ENCODE data around the gene C15orf61.

The C15orf61 gene

DNA sequence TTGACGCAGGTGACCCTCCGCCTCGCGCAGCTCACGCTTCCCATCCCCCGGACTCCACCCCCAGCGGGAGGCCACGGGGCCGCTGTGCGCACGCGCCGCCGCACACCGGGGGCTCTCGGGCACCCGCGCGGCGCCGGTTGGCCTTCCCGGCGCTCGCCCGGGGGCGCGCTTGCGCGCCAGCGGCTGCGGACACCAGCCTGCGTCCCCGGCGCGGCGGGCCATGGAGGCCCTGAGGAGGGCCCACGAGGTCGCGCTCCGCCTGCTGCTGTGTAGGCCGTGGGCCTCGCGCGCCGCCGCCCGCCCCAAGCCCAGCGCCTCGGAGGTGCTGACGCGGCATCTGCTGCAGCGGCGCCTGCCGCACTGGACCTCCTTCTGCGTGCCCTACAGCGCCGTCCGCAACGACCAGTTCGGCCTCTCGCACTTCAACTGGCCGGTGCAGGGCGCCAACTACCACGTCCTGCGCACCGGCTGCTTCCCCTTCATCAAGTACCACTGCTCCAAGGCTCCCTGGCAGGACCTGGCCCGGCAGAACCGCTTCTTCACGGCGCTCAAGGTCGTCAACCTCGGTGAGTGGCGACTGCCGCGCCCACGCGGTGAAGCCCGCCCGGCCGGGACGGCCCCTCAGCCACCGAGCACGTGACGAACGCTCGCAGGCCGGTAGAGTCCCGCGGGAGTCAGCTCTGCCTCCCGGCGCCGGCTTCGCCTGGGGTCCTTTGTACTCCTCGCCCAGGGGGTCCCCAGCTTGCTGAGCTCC, at the start of gene C15orf61:
TSS of gene C15orf61 (plus strand) at position 103 of the 754 bp plus-strand sequence. CDS start at position 221, 118 bp downstream.
- peak; percentile 90 for DNase-seq

DNA sequence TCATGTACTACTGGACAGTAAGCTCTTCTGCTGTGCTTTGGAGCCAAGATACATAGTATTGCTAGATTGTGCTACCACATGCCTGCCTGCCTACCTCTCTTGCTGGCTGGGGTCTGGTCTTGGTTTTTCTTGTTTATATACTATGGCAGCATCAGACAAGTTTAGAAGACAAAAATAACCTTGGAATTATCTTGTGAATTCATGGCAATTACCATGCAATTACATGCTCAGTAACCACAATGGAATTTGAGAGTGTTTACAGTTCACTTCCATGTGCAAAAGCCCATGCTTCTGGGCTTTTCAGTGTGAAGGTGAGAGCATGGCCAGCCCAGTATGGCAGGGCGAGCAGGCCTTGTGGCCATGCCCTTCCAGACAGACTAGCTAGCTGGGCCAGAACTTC, 48.0 kb upstream of the C15orf61 start:
- no peak for DNase-seq

DNA sequence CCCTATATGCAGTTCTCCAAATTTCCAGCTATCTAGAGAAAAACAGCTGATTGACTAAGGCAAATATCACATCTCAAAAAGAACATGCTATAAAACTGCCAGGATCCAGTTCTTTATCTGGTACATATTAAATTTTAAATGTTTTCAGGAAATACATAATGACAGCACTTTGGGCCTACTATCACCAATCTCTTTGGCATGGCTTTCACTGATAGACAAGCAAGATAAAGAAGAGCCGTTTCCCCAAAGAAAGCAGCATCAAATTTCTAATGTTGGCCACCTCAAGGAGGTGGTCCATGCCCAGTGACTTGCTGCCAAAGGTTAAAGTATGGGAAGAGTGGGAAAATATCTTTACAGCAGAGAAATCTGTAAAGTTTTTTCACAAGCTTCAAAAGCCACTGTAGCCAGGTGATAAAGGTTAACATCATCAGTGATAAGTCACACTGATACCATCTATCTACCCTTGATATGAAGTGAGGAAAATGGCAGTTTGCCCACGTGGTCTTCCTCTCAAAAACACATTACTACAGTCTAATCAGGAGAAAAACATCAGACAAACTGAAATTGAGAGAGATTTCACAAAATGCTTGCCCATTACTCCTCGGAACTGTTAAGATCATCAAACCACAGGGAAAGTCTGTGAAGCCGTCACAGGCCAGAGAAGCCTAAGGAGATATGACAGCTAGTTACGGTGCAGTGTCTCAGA, 46.4 kb upstream of the C15orf61 start:
- DNase-seq = no peak

DNA sequence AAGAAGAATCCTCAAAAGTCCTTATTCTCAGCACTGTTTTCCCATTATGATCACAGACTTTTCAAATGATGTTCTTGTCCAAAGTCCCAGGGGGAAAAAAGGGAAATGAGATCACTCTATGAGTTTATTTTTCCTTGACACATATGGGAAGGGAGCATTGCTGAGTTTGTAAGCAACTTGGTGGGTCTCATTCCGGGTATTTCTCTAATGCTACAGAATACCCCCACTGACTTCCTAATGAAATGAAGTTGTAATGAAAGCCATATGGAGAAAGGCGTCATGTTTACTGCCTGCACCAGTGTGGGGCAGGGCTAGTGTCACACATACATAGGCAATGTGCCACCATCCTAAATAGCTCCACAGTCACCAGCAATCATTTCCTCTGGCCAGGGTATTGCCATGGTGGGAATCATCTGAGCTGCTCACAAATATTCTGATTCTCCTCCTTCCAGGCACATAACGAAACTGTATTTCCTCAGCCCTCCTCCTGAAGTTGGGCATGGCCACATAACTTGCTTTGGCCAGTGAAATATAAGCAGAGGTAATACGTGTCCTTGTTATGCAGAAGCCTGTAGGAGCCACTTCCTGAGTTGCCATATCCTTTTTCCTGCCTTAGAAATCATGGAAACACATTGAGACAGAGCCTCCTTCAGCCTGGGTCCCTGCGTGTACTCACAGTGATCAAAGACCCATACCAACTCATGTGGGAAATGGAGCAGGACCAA, 41.0 kb upstream of the C15orf61 start:
- no peak for DNase-seq

DNA sequence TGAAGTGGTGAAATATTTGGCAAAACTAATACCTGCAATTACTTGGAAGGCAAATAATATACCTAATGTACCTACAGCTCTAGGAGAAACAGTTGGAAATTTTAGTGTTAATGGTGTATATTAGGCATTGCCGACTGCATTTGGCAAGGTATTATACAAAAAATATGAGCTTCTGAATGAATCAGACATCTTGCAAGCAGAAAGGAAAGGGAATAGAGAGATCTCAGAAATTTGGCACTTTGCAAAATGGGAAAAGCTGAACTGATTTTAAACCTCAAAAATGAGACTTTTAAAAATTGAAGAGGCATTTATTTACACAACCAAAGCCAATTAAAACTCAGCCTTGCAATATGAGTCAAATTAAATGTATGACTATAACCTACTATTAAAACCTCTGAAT, 40.2 kb upstream of the C15orf61 start:
- no peak for DNase-seq

DNA sequence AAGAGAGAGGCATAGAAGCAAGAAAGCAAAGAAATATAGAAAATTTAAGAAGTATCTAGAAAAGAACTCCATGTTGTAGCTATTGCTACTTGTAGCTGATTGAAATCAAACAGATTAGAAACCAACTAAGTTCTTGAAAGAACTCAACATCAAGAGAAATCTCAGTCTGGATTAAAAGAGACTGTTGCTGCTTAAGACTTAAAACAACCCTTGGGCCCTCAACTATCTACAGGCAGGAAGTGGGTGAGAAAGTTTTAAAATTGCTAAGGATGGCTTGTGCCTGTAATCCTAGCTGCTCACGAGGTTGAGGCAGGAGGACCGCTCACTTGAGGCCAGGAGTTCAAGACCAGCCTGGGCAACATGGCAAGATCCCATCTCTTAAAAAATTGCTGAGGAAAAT, 39.3 kb upstream of the C15orf61 start:
- no peak for DNase-seq

DNA sequence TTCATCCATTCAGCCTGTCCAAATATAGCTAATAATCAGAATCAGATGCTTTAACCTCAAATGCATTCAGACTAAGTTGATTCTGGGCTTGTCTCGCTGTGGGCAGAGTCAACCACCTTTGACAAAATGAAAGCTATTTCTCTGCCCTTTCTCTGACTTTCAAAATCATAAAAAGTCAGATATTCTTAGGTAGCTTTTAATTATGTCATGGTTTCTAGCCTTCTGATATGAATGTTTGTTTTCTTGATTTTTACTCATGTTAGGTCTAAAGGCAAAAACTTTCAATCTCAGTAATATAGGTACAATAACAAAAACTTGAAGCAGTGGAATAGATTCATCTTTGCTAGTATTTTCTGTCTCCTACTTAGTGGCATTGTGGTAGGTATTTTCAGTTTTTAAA, 25.3 kb upstream of the C15orf61 start:
- DNase-seq = no peak

DNA sequence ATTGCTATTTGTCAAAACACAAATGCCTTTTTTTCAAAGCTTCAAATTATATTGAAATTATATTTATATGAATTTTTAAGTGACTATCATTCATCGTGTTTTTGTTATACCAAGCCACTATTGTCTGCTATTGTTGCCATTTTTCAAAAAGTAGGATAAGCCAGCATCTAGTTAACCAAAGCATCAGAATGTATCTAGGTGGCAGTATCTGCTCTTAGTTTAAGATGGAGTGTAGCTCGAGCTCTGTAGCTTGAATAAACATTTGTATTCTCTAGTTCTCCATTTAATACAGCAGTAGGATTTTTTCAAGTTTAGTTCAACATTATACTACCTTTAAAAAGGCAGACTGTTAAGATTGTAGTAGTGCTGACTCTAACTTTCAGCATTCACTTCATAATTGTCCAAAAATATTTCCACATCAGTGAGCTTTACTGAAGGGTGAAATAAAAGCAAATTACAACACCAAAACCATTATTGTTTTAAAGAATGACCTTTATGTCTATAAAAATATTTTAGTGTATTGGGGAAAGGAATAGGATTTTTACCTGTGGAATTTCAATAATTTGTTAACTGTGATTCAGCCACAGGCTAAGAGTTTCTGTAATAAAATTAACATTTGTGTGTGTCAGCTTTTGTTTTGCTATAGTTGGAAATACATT, 19.6 kb upstream of the C15orf61 start:
- DNase-seq = no peak

DNA sequence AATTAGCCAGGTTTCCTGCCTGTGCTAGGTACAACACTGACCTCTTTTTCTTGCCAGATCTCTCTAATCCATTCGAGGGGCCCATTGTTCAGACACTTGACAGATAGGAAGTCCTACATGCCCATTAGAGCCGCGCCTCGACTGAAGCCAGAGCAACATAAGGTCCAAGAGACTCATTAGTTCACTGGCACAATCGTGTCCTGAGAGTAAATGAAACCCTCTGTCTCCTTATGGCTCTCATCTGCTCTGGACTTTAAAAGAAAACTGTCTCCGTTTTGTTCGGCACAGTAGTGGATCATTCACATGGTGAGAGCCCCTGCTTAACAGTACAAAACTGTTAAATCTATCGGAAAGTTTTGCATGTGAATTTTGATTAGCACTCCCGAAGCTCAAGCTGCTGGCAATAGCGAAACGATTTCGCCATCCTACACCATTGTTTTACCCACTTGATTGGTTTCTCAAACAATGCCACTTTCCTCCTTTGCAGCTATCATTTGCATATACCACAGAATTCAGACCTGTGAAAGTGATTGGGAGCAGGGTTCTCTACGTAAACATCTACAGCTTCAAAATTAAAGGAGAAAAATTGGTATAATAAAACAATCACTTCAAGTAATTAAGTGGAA, 19.0 kb upstream of the C15orf61 start:
- no peak for DNase-seq

DNA sequence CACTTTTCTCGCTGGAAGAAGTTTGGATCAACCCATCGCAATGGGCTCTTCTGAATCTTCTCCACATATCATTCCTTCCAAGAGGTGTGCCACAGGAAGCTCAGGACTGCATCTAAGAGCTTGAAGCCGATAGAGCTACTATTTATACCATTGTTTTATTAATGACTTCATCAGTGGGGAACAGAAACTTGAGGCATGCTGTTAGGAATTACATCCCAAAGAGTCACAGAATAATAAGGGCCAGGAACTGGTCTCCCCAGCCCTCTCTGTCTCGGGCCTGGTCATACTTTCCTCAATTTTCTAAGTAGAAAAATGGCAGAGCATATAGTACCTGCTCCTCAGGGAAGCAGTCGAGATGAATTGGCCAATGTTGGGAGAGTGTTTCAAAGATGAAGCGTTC, 16.9 kb upstream of the C15orf61 start:
- DNase-seq = no peak

DNA sequence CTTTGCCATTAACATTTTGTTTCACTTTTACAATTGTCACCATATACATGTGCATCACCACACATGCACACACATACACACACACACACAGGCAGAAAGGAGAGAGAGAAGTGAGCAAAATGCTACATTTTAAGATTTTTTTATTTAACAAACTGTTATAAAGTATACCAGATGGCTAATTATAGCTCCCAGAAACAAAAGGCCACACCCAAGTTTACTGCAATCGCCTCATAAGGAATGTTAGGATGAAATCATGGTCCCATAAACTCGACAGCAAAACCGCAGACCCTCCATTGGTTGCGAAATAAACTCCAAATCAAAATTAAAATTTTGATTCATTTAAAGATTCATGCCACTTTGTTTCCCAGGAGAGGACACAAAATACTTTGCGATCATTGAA, 16.1 kb upstream of the C15orf61 start:
- no peak for DNase-seq

DNA sequence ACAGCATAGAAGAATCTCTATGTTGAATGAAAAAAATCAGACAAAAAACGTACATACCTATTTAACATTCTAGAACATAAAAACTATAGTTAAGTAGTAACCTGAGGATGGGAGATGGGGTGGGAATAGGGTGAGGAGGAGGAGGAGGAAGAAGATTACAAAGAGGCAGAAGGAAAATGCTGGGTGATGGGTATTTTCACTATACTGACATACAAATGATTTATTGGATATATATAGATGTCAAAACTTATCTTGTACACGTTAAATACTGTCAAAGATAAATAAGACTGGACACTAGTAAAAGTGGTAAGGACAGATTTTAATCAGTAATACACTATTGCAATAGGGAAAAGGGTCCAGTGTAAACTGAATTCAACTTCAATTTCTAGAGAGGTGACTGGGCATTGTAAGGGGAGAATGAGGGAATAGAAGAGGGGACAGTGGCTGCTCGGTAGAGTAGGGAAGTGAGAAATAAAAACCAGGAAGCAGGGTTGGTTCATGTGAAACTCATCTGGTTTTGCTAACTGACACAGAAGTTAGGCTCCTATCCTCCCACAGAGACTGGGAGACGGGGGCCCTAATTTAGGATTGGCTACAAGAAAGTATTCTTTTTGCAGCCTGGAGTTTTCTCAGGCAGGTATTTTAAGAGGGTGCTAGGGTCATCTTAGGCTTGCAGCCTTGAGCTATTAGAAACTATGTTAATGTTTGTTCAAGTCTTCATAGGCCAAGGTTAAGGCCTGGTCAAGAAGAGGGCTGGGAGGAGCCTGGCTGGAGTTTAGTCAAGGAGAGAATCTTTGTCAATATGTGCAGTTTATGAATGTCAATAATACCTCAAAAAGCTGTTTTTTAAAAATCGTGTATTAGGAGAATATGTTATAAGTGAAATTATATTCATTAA, 15.0 kb upstream of the C15orf61 start:
- no peak for DNase-seq

DNA sequence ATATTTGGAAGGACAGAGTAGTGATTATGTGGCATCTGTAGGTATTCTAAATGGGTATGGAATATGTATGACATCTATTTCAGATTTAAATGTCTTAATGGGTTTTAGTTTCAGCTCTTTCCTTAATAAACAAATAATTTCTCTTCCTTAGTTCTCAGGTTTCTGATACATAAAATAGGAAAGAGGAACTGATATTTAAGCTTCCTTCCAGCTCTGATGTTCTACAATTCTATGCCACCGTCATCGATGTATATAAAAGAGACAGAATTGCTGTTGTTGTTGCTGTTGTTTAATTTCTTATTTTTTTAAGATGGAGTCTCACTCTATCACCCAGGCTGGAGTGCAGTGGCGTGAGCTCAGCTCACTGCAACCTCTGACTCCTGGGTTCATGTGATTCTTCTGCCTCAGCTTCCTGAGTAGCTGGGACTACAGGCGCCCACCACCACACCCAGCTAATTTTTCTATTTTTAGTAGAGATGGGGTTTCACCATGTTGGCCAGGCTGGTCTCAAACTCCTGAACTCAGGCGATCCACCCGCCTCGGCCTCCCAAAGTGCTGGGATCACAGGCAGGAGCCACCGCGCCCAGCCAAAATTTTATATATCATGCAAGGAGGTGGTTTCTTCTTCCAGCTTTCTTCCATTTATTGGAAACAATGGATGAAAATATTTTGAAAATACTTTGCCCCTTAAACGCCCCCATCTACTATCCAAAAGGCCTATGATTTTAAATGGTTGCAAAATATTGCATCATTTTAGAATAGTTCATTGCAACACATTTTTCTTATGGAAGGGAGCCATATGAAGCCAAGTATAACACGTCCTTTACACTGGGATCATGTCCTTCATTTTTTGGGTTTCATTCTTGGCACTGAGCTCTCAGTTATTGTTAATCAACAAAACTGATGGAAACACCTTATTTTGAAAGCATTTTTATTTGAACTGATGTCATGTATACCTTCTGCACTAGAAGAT, 13.9 kb upstream of the C15orf61 start:
- no peak for DNase-seq

DNA sequence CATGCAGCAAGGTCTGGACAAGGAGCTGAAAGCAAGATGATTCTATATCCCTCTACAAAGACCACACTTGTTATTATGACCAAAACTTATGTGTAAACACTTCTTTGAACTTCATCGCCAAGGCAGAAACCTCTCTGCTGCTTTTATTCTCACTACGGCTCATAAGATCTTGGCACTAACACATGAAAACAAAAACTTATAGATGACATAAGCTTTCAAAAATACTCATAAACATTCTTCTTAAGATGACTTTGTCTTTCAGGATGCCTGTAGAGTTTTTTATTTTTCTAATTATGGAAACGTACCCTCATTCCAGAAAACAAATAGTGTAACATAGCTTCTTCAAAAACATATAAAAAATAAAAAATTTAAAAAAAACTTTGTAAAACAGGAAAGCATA, 12.5 kb upstream of the C15orf61 start:
- DNase-seq = no peak

DNA sequence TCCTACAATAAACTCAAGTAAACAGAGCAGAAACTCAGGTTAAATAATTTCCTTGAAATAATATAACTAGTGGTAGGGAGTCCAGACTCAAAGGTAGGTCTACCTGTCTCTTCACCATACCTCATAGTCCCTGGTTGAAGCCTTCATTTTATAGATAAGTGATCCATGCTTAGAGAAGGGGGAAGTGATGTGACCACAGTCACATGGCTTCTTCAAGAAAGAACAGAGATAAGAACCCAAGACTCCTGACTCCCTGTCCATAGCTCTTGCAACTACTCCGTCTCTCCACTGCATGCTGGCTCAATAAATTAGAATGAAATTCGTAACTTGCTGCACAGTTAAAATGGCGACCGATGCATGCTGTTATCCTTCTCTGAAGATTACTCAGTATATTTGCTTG, 11.0 kb upstream of the C15orf61 start:
- no peak for DNase-seq

DNA sequence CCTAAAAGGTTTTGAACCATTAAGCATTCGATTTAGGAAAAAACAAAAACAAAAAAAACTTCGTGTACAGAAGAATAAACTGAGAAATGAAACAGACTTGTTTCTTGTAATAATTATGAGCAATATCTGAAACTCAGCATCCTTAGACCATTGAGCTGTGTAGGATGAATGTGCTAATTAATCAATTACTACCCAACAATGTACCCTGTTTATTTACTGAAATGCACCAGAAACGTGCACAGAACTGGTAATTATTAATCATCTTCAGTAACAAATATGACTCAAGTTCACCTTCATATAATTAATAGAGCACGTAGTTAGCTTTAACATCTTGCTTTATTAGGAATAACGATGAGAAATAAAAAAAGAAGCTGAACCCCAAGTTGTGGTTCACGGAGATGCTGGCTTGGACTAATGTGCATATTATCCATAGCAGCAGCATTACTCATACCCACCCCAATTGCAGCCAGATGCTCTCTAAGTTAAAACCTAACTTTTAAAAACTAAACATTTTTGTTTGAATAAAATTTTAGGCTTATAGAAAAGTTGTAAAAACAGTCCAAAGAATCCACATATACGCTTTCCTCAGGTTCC, 10.2 kb upstream of the C15orf61 start:
- no peak for DNase-seq

DNA sequence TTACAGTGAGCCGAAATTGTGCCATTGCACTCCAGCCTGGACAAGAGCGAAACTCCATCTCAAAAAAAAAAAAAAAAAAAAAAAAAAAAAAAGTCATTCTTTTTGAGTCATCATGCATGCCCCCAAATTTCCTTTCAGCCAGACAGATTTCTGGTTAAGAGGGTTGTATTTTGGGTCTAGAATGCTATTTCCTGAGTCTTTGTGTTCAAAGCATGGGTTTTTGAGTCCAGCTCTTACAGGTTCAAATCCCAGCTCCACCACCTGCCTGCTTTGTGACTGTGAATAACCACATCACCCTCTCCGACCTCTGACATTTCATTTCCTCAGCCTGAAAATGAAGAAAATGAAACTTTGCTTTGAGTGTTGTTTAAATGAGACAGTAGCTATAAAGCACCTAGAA, 9.3 kb upstream of the C15orf61 start:
- no peak for DNase-seq

DNA sequence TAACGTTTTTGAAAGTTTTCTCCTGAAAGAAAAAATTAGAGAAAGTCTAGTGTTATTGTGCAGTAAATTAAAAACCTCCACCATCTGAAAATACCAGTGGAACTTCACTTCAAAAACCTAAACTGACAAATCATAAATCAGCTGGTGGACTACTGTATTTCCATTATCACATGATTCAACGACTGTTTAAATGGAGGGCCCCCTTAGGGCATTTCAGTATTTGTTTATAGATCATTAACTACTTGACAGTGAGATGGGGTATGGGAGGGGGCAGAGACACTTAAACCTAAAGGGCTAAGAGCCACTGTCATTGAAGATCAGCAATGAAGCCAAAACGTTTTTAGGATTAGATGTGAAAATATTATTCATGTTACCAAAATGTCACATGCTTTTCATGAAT, 8.8 kb upstream of the C15orf61 start:
- DNase-seq = no peak

DNA sequence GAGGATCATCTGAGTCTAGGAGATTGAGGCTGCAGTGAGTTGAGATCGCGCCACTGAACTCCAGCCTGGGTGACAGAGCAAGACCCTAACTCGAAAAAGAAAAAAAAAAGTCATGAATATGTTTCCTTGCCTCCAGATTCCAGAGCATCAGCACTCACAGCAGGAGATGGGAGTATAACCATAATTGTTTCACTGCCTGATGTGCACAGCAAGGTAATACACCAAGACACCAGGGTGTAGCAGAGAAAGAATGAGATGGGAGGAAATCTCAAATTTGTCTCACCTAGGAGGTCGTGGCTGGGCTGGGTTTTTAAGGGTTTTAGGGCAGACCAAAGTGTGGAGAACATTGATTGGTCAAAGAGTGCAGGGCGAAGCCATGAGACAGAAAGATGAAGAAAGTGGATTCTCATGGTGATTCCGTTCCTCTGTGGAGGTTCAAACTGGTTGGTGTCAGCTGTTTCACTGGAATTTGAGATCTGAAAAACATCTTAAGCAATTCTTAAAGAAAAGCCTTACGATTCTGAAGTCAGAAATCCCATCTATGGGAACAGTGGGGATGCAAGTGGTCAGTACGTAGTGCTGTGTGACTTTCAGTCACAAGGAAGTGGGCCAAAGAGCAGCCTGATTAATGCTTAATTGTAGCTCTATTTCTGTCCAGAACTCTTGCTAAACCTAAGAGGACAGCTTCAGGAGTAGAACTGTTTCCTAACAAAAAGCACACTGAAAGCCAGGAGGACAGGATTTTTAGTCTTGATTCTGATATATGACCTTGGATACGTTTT, 7.8 kb upstream of the C15orf61 start:
- no peak for DNase-seq
